HTR-8/SVneo (cell line): ENCODE measurements around the gene CNTN1.

ENCODE experiments used
- DNase-seq: peaks from one replicate; pipeline ENCODE4 v3.0.0; 2011; ENCODE audit warnings: low spot score, mixed read lengths; ENCODE audit not compliant: insufficient read length
- FAIRE-seq: peaks from 2 replicates; lab custom pipeline; 2011; peaks lifted over from hg19 to GRCh38; lab: Jason Lieb, UNC

Gene CNTN1

DNA sequence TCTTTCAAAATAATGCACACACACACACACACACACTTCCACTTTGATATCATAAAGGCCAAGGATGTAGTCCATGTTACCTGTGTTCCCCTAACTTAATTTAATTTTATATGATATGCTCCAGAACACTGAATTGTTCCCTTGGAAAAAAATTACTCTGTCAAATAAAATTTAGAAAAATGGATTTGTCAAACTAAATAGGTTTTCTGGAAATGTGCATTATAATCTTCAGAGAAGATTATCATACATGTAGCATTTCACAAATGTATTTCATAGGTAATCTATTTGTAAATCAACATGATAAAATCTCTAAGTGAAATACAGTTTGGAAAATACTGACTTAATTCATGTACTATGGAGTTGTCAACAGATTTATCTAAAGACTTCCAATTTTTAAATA, 68.6 kb downstream of the CNTN1 start:
- no peak for FAIRE-seq
- no peak for DNase-seq

DNA sequence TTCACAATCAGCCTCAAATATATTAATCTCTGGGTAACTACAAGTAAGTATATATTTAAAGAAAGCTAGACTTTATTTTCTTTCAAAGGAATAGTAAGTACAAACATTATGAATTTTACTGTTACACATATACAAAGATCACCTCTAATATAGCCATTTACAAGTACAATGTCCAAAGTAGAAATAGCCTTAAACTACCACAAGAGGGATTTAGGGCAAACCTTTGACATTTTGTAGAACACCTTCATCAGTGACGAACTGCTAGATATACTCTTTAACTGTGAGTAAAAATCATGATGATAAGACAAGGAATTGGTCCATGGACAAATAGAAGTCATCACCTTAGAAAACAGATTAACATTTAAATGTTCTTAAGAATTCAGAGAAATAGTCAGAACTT, 69.8 kb downstream of the CNTN1 start:
- no peak for DNase-seq
- FAIRE-seq = no peak

DNA sequence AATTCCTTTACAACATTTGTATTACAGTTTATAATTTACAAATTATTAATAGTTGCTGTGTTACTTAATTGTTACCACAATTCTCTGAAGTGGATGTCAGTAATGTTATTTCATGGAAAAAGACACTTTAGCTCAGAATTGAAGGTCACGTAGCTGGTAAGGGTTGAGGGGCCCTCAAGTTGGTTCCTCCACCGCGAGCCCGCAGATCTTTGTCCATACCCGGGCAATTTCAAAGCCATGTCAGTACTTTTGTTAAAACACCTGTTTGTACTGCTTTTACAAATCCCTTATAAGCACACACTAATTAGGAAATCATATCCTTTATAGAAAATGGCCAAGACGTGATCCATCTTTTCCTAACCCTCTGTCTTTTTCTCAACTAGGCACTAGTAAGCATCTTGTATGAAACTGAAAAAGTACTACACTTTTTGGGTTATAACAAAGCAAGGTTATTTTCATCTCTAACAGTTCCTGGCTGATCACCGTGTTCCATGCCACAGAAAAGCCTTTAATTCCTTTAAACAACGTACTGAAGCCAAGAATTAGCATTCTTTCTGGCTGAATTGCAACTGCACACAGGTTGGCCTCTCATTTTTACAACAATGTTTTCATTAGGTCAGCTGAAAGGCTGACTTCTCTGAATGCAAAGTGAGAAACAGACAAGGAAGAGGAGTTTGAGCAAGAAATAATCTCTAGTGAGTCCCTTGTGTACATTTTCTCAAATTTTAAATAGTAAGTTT, 76.1 kb downstream of the CNTN1 start:
- FAIRE-seq (no peak), DNase-seq (no peak)

DNA sequence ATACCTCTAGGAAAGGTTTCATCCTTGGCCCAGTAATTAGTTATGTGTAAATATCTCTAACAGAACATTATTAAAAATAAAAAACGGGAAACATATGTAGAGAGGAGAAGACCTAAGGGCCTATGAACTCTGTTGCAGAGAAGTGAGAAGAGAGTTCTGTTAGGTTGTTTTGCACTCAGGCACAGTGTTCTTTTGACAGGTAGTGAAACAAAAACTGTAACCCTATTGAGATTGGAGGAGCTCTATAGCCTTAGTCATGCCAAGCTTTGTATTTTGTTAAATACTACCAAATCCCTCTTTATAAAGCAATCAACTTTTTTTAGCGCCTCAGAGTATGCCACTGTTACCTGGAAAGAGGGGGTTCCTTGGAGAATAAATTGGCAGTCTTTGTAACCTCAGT, 77.6 kb downstream of the CNTN1 start:
- no peak for DNase-seq
- FAIRE-seq = no peak

DNA sequence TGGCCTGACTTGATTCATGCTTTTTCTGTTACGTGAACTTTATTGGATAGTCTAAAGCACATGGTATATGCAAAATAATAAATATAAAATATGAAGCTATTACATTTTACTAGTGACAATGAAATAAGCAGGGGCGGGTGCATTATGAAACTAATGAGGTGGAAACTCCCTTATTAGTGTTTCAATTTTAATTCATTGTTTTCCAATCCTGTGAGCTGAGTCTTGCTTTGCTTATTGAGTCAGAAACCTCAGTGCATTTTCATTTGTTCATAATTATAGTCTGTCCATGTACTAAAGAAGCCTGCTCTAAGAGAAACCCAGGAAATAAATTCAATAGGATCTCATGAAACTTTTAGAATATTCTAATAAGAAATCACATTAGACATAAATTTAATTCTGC, 78.5 kb downstream of the CNTN1 start:
- DNase-seq = no peak

DNA sequence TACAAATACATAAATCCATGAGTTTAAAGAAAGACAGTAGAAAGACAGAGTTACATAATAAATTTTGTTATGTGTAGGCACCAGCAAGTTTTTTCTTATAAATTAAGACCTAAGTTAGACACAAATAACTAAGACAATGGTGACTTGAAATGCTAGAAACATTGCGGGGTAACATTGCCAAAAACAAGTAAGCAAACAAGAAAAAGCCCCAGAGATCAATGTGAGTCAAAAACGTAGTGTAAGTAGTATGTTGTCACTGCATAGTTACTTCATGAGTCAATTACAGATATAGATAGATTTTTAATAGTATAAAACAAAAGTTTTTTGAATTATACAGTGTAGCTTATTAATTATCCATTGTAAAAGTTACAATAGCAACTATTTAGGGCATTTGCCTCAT, 83.4 kb downstream of the CNTN1 start:
- FAIRE-seq = no peak
- DNase-seq = no peak

More for the DNA sequence above, 78.5 kb downstream of the CNTN1 start:
- FAIRE-seq = no peak

DNA sequence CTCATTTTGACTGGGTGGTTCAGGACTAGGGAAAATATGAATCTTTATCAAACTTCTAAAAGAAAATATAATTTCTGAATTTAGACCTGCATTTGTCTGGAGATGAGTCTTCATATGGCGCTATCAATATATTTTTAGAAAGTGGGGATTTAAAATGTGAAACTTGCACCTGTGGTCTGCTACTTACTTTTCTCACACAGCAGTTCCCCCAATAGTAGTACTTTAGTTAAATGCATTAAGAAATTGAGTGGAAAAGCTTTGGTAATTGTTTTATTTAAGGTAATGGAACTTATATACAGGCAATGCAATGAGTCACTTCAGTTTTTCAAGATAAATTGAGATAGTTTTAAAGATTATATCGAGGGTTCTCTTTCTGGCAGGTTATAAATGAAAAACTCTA, 91.9 kb downstream of the CNTN1 start:
- DNase-seq (no peak), FAIRE-seq (no peak)

DNA sequence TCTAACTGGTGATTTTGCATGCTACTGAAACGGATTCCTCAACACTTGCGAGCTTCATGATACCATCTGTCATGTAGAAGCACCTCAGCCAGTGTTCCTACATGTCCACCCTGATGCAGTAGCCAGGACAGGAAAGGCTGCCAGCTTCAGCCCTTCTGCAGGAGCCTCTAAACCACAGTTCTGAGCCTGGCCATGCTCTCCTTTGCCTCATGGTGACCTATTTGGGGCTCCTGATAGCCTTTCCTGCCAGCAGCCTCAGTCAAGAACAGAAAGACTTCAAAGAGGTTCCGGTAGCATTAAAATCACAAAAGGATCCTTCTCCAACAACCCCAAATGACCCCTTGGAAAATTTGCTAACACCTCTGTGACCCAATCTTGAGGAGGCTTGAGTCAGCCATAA, 96.0 kb downstream of the CNTN1 start:
- FAIRE-seq (no peak), DNase-seq (no peak)

DNA sequence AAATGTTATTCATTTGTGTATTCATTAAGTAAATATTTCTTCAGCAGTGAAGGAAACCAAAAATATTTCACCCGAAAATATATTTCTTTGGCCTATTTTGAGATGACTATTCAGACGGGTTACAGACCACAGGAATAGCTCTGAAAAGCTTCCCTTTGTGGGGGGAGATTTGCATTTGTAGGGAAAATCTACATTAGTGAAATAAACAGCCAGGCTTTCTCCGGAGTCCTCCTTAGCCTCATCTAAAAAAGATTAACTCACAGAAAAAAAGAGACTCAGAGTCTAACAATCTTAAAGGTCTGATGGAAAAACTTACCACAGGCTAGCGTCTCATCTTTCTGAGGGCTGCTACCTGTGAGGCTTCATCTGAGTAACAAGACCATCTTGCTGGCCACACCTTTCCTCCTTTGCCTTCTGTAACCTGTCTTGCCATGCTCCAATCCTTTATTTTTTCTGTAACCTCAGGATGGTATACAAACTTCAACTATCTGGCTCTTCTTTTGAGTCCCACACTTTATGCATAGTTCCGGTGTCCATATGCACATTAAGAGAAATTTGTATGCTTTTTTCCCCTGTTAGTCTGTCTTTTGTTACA, 100.7 kb downstream of the CNTN1 start:
- DNase-seq (no peak), FAIRE-seq (no peak)

DNA sequence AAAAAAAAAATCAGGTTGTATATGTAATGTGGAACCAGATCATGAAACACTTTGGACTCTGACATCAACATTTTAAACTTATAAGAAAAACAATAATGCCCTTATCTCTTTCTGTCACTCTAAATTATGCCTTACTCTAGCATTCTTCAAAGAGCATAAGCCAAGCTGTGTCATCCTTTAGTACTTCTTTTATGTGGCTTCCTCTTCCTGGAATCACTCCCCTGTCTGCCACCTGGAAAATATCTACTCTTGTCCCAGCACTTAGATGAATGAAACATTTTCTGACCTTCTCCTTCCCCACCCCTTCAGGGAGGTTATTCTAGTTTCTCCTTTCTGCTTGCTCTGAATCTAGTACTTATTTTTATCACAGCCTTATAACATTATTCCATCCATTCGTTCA, 101.2 kb downstream of the CNTN1 start:
- no peak for DNase-seq

DNA sequence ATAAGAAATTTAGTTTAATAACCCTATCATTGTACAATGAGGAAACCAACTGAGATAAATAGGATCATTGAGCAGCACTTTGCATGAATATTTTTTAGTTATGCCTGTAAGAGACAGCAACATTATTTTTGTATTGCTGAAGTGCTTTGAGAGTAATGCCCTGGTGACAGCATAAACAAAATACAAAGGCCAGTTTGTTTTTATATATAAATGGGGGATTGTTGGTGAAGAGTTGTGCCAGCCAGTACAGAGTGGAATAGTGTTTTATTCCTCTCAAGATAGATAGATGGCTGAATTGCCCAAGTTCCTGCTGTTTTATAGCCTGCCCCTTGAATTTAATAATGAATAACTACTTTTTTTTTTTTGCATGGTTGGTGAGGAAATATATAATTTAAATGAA, 101.8 kb downstream of the CNTN1 start:
- FAIRE-seq = no peak
- no peak for DNase-seq

More for the DNA sequence above, 101.2 kb downstream of the CNTN1 start:
- FAIRE-seq = no peak

DNA sequence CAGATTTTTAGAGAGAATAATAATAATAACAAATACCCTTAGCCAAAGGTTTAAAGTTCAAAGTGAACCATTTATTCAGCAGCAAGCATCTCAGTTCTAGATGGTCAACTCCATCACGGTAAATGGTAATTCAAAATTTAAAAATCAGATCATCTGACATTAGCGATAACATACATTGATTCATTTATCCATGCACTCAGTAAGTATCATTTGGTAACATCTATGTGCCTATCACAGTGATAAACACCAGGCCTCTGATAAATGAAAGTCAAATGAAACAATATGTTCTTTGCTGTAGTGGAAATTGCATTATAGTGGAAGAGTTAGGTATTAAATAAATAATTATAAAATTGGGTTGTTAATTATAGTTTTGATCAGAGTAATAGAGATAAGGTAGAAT, 108.8 kb downstream of the CNTN1 start:
- FAIRE-seq (no peak), DNase-seq (no peak)

DNA sequence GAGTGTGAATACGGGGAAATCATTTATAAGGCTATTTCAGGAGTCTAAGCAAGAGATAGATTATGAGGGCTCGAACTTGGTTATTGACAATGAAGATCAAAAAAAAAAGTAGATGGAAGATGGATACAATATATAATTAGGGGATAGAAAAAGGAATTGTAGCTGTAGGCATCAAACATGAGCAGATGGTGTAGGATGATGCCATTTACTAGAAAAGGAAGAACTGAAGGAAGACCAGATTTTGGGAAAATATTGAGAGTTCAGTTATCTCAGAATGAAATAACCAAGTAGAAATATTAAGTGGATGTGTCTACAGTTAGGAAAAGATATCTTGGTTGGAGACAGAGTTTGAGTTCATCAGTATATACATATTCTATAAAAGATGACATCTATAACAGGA, 109.6 kb downstream of the CNTN1 start:
- no peak for FAIRE-seq
- no peak for DNase-seq

DNA sequence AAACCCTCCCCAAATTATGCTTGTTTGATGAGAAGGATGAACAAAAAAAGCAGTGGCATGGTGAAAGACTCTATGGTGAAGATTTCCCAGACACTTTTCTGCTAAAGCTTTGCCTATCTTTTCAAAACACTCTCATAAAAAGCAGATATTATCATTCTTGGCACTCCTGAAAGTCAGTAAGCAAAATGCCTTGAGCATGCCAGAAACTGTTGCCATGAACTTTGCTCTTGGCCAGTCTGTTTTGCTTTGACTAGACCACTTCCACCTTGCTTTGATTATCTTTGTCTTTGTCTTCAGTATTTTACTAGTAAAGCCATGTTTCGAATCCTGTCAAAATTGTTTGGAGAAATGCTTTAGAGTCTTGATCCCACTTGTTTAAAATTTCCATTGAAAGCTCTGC, 110.4 kb downstream of the CNTN1 start:
- FAIRE-seq = no peak
- no peak for DNase-seq

DNA sequence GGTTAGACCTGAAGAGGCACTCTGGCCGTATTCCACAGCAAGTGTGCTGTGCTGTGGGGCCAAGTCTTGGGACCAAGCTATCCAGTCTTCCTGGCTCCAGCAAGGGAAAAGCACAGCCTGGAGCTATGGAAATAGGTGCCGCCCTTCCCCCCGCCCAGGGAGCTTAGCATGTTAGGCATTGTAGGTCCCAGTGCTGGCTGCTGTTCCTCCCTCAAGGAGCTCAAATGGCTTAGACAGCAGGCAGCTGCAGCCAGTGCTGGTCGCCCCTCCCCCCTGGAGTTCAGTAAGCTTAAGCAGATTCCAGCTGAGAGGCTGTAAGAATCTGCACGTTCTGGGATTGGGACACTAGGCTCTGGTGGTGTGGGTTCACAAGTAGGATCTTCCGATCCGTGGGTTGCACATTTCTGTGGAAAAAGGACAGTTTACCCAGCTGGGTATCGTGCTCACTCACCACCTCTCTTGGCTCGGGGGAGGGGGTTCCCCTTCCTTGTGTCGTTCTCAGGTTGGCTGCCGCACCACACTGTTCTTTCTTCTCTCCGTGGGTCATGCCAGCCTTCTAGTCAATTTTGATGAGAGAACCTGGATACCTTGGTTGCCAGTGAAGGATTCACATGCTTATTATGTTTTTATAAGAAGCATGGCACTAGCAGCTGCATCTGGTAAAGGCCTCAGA, 127.3 kb downstream of the CNTN1 start:
- no peak for FAIRE-seq
- DNase-seq = no peak

DNA sequence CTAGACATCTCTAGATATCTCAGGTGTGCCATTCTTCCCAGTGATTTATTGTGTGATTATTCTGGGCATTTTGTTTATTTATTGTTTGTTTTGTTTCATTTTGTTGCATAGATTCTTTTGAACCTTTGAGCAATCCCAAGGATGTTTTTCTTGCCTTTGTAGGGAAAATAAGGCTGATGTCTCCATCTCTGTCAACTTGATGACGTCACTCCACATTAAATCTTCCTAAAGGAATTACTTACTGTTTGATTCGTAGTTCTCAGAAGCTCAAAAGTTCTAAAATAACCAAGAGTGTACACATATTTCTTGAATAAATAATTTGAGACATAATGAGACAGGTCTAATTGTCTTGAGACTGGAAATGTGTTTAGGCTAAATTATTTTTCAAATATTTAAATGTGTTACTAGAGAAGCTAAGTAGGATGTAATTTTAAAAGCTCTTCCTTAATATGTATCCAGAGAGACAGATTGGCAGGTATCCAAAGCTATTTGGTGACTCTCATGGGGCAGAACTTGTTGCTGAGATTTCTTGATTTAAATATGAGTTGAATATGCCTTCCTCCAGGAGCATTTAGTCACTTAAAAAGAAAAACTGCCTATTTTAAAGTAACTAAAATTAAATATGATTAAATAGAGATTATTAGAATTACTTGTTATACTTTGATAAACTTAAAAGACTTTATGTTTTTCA, 128.7 kb downstream of the CNTN1 start:
- no peak for DNase-seq

DNA sequence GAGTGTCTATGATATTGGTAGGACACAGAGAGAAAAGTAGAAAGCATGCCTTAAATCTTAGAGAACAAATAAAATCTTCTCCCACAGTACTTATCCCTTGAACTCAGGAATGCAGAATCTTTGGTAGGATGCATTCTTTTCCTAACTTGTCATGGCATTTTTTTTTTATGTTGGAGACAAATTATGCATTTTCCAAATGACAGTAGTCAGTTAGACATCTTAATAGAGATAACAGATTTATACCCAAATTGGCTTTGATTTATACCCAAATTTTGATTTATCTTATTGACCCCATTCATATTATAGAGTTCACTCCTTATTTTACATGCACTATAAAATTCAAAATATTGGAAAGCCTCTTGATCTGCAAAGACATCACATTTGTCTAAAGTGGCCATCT, 132.9 kb downstream of the CNTN1 start:
- FAIRE-seq = no peak
- no peak for DNase-seq

More for the DNA sequence above, 128.7 kb downstream of the CNTN1 start:
- FAIRE-seq = no peak

DNA sequence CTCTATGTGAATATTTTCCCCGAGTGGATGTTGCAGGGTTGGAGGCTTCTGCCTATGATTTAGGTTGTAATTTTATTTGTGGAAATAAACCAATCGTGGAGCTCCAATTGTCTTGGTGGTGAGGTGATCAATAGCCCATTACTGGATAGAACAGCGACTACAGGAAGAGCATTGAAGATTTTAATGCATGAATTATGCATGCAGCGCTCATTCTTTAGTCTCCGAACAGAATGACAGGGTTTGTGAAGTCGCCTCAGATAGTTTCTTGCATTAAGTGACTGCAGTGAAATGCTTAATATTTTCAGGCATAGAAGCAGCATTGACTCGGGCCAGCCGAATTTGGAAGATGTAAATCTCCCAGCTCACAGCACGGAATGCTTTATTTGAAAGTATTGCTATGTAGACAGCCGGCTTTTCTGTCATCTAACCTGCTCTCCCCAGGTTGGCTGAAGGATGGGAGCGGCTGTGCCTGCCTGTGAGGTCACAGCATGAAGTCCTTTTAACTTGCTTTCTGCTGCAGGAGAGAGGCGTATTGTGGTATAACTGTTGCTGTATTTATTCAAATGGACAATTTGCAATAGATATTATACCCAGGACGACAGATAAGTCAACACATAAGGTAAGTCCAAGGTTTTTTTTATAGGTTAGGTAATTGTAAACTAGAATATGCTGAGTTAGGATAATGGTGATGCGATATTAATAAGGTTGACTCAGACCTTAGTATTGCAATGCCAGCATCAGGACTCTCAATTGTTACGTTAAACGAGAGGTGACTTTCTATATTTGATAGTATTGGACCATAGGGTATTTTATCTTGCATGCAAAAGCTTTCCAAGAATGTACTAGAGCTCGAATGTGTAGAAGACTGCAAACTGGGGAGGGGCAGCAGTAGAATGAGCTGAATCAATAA, 135.7 kb downstream of the CNTN1 start:
- DNase-seq (no peak), FAIRE-seq (no peak)

DNA sequence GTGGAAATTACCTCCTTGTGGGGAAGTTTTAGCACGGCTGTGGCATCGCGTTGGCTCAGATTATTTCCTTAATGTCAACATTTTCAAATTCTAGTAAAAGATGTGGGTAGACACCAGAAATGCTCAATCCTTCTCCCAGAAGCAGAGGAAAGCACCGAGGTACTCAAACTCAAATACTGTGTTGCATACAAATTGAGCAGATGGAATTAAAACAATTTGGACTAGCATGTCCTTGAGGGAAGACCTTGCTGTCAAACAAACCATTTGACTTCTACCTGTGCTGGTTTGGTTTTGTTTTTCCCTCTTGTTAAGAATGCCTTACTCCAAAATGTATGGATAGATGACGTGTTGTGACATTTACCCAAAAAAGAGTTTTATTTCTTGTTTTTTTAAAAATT, 136.4 kb downstream of the CNTN1 start:
- DNase-seq (no peak), FAIRE-seq (no peak)

DNA sequence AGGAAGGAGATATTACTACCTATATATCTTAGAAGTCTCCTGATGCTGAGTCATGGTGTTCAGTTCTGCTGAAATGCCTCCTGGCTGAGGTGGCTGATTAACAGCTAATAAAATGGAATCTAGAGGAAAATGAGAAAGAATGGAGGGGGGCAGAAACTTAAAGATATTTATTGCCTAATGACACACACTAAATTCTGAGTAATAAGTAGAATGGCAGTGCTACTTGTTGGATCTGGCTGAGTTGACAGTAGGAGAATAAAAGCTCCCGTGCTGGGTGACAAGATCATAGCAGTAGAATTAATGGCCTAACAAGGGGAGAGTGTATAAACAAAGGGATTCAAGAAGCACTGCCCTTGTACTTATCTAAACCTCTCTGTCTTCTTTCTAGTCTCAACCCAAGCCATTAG, 137.5 kb downstream of the CNTN1 start:
- FAIRE-seq (no peak), DNase-seq (no peak)
